ENCODE results near the gene CPA5. TPM values are rescaled to one million over a fixed set of nuclear protein-coding genes. Genes with fewer than 3 reads are reported as not detected.

Gene CPA5
- total RNA-seq, 4 donors from 2014 or later: not detected

Other genes with a start within 250 kb of the CPA5 start
- 10 to 100 TPM in 3 of 4 donors, 1 to 10 TPM in 1; 8.9 to 17.2 (median 10.6) TPM for gene TMEM209, start 139.4 kb upstream of the CPA5 start, total RNA-seq
- under 1 TPM in 1 of 4 donors, not detected in 3; 0.44 TPM for gene SSMEM1, start 137.0 kb upstream of the CPA5 start, total RNA-seq
- under 1 TPM in 1 of 4 donors, not detected in 3; 0.88 TPM for gene CPA2, start 78.0 kb upstream of the CPA5 start, total RNA-seq
- gene CPA4, start 51.7 kb upstream of the CPA5 start, total RNA-seq: 1 to 10 TPM in 3 of 4 donors, not detected in 1; 3.0 to 9.7 (median 4.1) TPM
- 1 to 10 TPM in 3 of 4 donors, not detected in 1; 2.0 to 4.5 (median 2.3) TPM for gene CPA1, start 35.7 kb downstream of the CPA5 start, total RNA-seq
- 10 to 100 TPM in 1 of 4 donors, 1 to 10 TPM in 3; 6.8 to 11.8 (median 8.5) TPM for gene CEP41, start 96.2 kb downstream of the CPA5 start, total RNA-seq
- gene MEST, start 147.3 kb downstream of the CPA5 start, total RNA-seq: 100 to 1,000 TPM in 3 of 4 donors, 10 to 100 TPM in 1; 64.0 to 953 (median 201) TPM